ENCODE data around the gene NSMF. TPM values are rescaled to one million over a fixed set of nuclear protein-coding genes. Genes with fewer than 3 reads are reported as not detected.

Gene NSMF
- total RNA-seq, 2 donors from 2014 or later: 42.4 to 128 TPM

- Histone ChIP-seq H3K27ac (no peak overlapping the region), H3K9me3 (no peaks in the 10 kb centered on the region), H3K36me3 (no peaks in the 10 kb centered on the region), H3K4me1 (replicated peaks) (peaks cover 3% of the 10 kb centered on the region), H3K27me3 (replicated peaks; ENCODE audit: insufficient read depth) (no peaks in the 10 kb centered on the region), H3K4me3 (no peak overlapping the region)
- 95% methylated on average over 9 of the region's 26 CpGs for WGBS
- TF ChIP-seq POLR2A (IDR thresholded peaks at IDR 0.05) (no peak), CTCF (IDR thresholded peaks at IDR 0.05) (no peak), POLR2AphosphoS5 (IDR thresholded peaks at IDR 0.05) (no peak)
- DNase-seq (ENCODE audit: low spot score): no peak
- intact Hi-C loops (cut with DNase I): no loop called here
Observed at GRCh38 chr9:137433916-137434431, 25.2 kb downstream of the NSMF start.

DNA sequence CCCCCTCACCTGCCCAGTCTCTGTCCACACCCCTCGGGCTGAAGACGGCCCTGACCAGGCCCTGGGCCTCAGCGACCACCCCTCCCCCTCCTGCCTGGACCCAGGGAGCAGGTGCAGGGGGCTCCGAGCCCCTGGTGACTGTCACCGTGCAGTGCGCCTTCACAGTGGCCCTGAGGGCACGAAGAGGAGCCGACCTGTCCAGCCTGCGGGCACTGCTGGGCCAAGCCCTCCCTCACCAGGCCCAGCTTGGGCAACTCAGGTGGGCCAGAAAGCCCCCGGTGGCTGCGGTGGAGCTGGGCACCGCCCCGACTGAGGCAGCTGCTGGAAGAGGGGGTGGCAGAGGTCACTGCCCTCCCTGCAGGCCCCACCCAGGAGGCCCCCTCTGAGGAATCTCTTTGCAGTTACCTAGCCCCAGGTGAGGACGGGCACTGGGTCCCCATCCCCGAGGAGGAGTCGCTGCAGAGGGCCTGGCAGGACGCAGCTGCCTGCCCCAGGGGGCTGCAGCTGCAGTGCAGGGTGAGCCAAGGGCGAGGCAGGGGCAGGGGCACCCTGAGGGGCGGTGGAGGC lies 25.7 kb downstream of the NSMF start:
- intact Hi-C loops (cut with DNase I): no loop called here
- WGBS: 82% methylated on average over 18 of the region's 19 CpGs
- H3K4me1 ChIP-seq (replicated peaks): peaks cover 3% of the 10 kb centered on the region

DNA sequence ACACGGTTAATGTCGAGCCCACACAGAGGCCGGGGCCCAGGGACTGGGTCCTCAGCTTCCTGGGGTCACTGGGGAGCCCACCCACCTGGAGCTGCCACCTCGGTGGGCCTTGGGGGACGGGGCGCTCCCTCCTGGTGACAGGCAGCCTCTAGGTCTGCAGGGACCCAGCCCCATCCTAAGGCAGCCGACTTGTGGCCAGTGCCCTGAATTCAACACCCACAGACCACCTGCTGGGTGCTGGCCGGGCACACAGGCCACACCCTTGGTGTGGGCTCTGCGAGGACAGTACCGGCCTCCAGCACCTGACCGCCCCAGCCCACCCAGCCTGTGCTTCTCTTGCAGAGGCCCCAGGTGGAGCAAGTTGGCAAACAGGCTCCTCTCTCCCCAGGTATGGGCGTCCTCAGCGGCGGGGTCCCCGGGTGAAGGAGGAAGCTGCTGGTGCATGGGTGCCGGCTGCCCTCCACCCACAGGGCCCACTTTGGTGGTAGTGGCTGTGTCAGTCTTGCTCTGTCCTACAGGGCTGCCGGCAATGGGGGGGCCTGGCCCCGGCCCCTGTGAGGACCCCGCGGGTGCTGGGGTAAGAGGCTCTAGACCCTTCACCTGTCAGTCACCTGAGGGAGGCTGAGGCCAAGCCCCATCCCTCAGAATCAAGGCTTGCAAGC lies 26.3 kb downstream of the NSMF start:
- H3K27ac ChIP-seq: no peak overlapping the region
- WGBS: 85% methylated on average over 11 of the region's 20 CpGs
- no peaks in the 10 kb centered on the region for H3K27me3 ChIP-seq (replicated peaks; ENCODE audit: insufficient read depth)
- intact Hi-C loops (cut with DNase I): no loop called here
- TF ChIP-seq POLR2AphosphoS5 (IDR thresholded peaks at IDR 0.05) (no peak), CTCF (IDR thresholded peaks at IDR 0.05) (no peak), POLR2A (IDR thresholded peaks at IDR 0.05) (no peak)
- H3K4me3 ChIP-seq: no peak overlapping the region
- DNase-seq (ENCODE audit: low spot score): no peak
- H3K4me1 ChIP-seq (replicated peaks): peaks cover 3% of the 10 kb centered on the region
- H3K9me3 ChIP-seq: no peaks in the 10 kb centered on the region
- no peaks in the 10 kb centered on the region for H3K36me3 ChIP-seq

More for the DNA sequence above, 25.7 kb downstream of the NSMF start:
- TF ChIP-seq CTCF (IDR thresholded peaks at IDR 0.05) (no peak), POLR2AphosphoS5 (IDR thresholded peaks at IDR 0.05) (no peak), POLR2A (IDR thresholded peaks at IDR 0.05) (no peak)
- Histone ChIP-seq H3K27ac (no peak overlapping the region), H3K4me3 (no peak overlapping the region), H3K36me3 (no peaks in the 10 kb centered on the region), H3K27me3 (replicated peaks; ENCODE audit: insufficient read depth) (no peaks in the 10 kb centered on the region), H3K9me3 (no peaks in the 10 kb centered on the region)
- no peak for DNase-seq (ENCODE audit: low spot score)

DNA sequence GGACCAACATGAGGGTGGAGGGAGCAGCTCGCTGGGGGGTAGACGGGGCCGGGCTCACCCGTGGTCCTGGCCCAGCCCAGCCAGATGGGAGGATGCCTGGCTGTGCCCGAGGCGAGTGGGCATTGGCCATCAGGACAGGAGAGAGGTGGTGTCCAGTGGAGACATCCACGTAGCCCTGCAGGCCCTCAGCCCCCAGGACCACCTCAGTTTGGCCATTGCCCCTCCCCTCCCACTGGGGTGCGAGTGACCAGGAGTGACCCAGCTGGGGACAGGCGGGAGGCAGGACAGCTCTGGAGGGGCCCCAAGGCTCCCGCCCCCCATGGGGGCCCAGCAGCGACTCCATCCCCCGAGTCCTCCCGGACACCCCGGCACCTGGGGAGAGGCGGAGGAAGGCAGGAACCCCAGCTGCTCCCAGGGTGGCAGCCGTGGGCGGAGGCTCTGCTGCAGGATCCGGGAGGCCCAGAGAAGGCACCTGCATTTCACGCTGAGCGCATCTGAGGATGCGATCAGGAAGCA lies 27.7 kb downstream of the NSMF start:
- Histone ChIP-seq H3K4me3 (no peak overlapping the region), H3K36me3 (no peaks in the 10 kb centered on the region), H3K27ac (no peak overlapping the region), H3K4me1 (replicated peaks) (peaks cover 3% of the 10 kb centered on the region), H3K9me3 (no peaks in the 10 kb centered on the region), H3K27me3 (replicated peaks; ENCODE audit: insufficient read depth) (no peaks in the 10 kb centered on the region)
- 80% methylated on average over 19 of the region's 21 CpGs for WGBS
- no peak for DNase-seq (ENCODE audit: low spot score)
- no peak for TF ChIP-seq CTCF (IDR thresholded peaks at IDR 0.05)
- no peak for TF ChIP-seq POLR2A (IDR thresholded peaks at IDR 0.05)
- intact Hi-C loops (cut with DNase I): no loop called here
